GM12878 (cell line): ENCODE data around the gene UQCC2. TPM values are rescaled to one million over a fixed set of nuclear protein-coding genes. Genes with fewer than 3 reads are reported as not detected.

Source experiments
- ESRRA ChIP-seq: IDR thresholded peaks from 2 replicates; pipeline ENCODE4 v1.6.1; 2012; ENCODE audit warnings: mild to moderate bottlenecking, low read length, improper control_type of control experiment
- IKZF2 ChIP-seq, 2 experiments: fragments of 450-650 bp; IDR thresholded peaks; 2 replicates each; pipeline ENCODE4 v1.6.1; 2017; ENCODE audit warnings: mild to moderate bottlenecking in 2 of 2, moderate library complexity in 2 of 2
- PAX8 ChIP-seq: fragments of 450-650 bp; IDR thresholded peaks from 2 replicates; pipeline ENCODE4 v1.6.1; 2017; ENCODE audit warnings: mild to moderate bottlenecking, moderate library complexity
- SMC3 ChIP-seq: IDR thresholded peaks from 2 replicates; pipeline ENCODE4 v1.6.1; 2011; ENCODE audit warnings: low read length, improper control_type of control experiment, borderline replicate concordance
- SP1 ChIP-seq: IDR thresholded peaks from one replicate; pipeline ENCODE4 v1.6.1; 2011; ENCODE audit warnings: low read depth, low read length
- TBL1XR1 ChIP-seq: IDR thresholded peaks from 2 replicates; pipeline ENCODE4 v1.6.1; 2012; ENCODE audit warnings: low read depth, low read length, improper control_type of control experiment
- polyA plus RNA-seq, 11 experiments: library from polyadenylated mRNA; depleted of rRNA in 4 of 11; unstranded in 6 of 11; stranded (reverse) in 5 of 11; fragments of >200 nt; fragmentation: Nextera tagmentation in 4 of 11; fragmentation: Illumina TruSeq in 1 of 11; extraction: Ambion mirVana in 4 of 11; extraction: Trizol in 1 of 11; gene quantifications; 1 replicate in 1 of 11; 2 replicates in 10 of 11; pipeline versions ENCODE4 v1.2.1 to v1.2.3, GENCODE V29; 2011 to 2016; ENCODE audit warnings: inconsistent platforms in 2 of 11, missing spikeins in 2 of 11, low read depth in 1 of 11
- total RNA-seq, 4 experiments: library from RNA; depleted of rRNA in 3 of 4; stranded (reverse); fragments of >200 nt in 3 of 4; fragmentation: Illumina TruSeq in 1 of 4; extraction: Trizol in 1 of 4; gene quantifications; 2 replicates each; pipeline versions ENCODE4 v1.2.1 to v1.2.3, GENCODE V29; 2013 to 2021
- TF ChIP-seq, protein P1 (sequence below): IDR thresholded peaks from 2 replicates; pipeline ENCODE4 v1.6.1; 2012; ENCODE audit warnings: low read depth, low read length, improper control_type of control experiment
- TF ChIP-seq, protein P2 (sequence below): fragments of 150-350 bp; IDR thresholded peaks from 2 replicates; pipeline ENCODE4 v1.6.1; 2016; ENCODE audit warnings: low read depth, low read length
- TF ChIP-seq, protein P3 (sequence below): IDR thresholded peaks from 2 replicates; pipeline ENCODE4 v1.6.1; 2011; ENCODE audit warnings: low read depth, mild to moderate bottlenecking, low read length, moderate library complexity, borderline replicate concordance; ENCODE audit errors: extremely low read depth

Gene UQCC2
- total and polyA plus RNA-seq, 10 of the 15 experiments (the other 5 are each of a cell fraction or from before 2014, with no cell fraction given), result 40.6 to 478 (median 71.2) TPM

DNA sequence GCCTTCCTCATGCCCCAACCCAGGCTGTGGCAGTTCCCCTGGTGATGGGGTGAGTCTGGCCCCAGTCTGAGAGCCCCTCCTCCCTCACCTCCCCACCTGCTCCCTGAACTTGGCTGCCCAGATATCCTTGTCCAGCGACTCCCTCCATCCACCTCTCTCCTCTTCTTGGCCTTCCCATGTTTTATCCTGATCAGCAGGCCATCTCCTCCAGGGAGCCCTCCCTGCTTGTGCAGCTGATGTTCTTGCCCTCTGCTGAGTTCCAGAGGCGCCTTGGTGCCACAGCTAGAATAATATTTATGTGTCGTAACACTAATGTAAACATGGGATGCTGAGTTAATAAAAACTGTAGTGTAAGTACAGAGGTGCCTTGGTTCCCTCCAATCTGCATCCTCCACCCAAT, 45.6 kb upstream of the UQCC2 start (continued):
- TF ChIP-seq, protein P1, sequence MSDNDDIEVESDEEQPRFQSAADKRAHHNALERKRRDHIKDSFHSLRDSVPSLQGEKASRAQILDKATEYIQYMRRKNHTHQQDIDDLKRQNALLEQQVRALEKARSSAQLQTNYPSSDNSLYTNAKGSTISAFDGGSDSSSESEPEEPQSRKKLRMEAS, result no peak
- TF ChIP-seq PAX8, result no peak
- TF ChIP-seq, protein P2, sequence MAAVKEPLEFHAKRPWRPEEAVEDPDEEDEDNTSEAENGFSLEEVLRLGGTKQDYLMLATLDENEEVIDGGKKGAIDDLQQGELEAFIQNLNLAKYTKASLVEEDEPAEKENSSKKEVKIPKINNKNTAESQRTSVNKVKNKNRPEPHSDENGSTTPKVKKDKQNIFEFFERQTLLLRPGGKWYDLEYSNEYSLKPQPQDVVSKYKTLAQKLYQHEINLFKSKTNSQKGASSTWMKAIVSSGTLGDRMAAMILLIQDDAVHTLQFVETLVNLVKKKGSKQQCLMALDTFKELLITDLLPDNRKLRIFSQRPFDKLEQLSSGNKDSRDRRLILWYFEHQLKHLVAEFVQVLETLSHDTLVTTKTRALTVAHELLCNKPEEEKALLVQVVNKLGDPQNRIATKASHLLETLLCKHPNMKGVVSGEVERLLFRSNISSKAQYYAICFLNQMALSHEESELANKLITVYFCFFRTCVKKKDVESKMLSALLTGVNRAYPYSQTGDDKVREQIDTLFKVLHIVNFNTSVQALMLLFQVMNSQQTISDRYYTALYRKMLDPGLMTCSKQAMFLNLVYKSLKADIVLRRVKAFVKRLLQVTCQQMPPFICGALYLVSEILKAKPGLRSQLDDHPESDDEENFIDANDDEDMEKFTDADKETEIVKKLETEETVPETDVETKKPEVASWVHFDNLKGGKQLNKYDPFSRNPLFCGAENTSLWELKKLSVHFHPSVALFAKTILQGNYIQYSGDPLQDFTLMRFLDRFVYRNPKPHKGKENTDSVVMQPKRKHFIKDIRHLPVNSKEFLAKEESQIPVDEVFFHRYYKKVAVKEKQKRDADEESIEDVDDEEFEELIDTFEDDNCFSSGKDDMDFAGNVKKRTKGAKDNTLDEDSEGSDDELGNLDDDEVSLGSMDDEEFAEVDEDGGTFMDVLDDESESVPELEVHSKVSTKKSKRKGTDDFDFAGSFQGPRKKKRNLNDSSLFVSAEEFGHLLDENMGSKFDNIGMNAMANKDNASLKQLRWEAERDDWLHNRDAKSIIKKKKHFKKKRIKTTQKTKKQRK, result no peak
- no peak for TF ChIP-seq IKZF2 (IDR thresholded peaks at IDR 0.05)
- TF ChIP-seq TBL1XR1, result no peak
- no peak for TF ChIP-seq SMC3
- TF ChIP-seq ESRRA, result no peak
- no peak for TF ChIP-seq SP1
- TF ChIP-seq, protein P3, sequence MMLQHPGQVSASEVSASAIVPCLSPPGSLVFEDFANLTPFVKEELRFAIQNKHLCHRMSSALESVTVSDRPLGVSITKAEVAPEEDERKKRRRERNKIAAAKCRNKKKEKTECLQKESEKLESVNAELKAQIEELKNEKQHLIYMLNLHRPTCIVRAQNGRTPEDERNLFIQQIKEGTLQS, result no peak
- TF ChIP-seq, all 136 proteins: peak for 0
